HepG2 (cell line): ENCODE results near the gene DLEC1. TPM values are rescaled to one million over a fixed set of nuclear protein-coding genes. Genes with fewer than 3 reads are reported as not detected.

ENCODE experiments used
- AHR ChIP-seq: IDR thresholded peaks from 2 replicates; pipeline ENCODE4 v1.6.1; 2018; ENCODE audit warnings: missing genetic modification reagents, missing compliant biosample characterization
- FOSL2 ChIP-seq: sonication (generic); formaldehyde crosslinking; IDR thresholded peaks from 2 replicates; pipeline ENCODE4 v1.4.0; 2020; ENCODE audit warnings: missing genetic modification reagents
- FOXC1 ChIP-seq: sonication (generic); formaldehyde crosslinking; IDR thresholded peaks from 2 replicates; pipeline ENCODE4 v1.8.0; 2022; ENCODE audit warnings: mild to moderate bottlenecking, missing genetic modification reagents, borderline replicate concordance
- HES4 ChIP-seq: sonication (generic); formaldehyde crosslinking; IDR thresholded peaks from 2 replicates; pipeline ENCODE4 v1.9.0; 2021; ENCODE audit warnings: mild to moderate bottlenecking, missing genetic modification reagents, borderline replicate concordance
- NONO ChIP-seq, 2 experiments: fragments of 450-650 bp in 1 of 2; sonication (generic) in 1 of 2; formaldehyde crosslinking in 1 of 2; IDR thresholded peaks in 1 of 2; conservative IDR thresholded peaks in 1 of 2; 2 replicates each; pipeline versions ENCODE4 v1.6.1 to v1.8.0; 2017 to 2022; ENCODE audit warnings: mild to moderate bottlenecking in 1 of 2, missing genetic modification reagents in 1 of 2, moderate library complexity in 1 of 2
- NR3C1 ChIP-seq: sonication (generic); formaldehyde crosslinking; IDR thresholded peaks from 2 replicates; pipeline ENCODE4 v1.4.0; 2020; ENCODE audit warnings: missing genetic modification reagents
- POLR2A ChIP-seq, 2 experiments: IDR thresholded peaks; 2 replicates each; pipeline ENCODE4 v1.6.1; 2011; ENCODE audit warnings: low read depth in 2 of 2, low read length in 2 of 2, mild to moderate bottlenecking in 1 of 2, moderate library complexity in 1 of 2; ENCODE audit not compliant: insufficient read depth in 1 of 2
- POLR2G ChIP-seq: fragments of 200-400 bp; formaldehyde crosslinking; IDR thresholded peaks from 2 replicates; pipeline ENCODE4 v1.6.1; 2018; ENCODE audit warnings: mild to moderate bottlenecking, low read depth, low read length, moderate library complexity
- SMC3 ChIP-seq: IDR thresholded peaks from 2 replicates; pipeline ENCODE4 v1.6.1; 2011; ENCODE audit warnings: low read length, improper control_type of control experiment
- SOX13 ChIP-seq, 3 experiments: fragments of 450-650 bp in 1 of 3; sonication (generic) in 1 of 3; formaldehyde crosslinking in 1 of 3; IDR thresholded peaks in 2 of 3; conservative IDR thresholded peaks in 1 of 3; 2 replicates each; pipeline versions ENCODE4 v1.5.0 to v1.6.1; 2016 to 2020; ENCODE audit warnings: antibody characterized with exemption in 1 of 3, mild to moderate bottlenecking in 1 of 3, missing compliant biosample characterization in 1 of 3, missing genetic modification reagents in 1 of 3, moderate library complexity in 1 of 3
- TBX2 ChIP-seq: sonication (generic); formaldehyde crosslinking; IDR thresholded peaks from 2 replicates; pipeline ENCODE4 v1.5.0; 2020; ENCODE audit warnings: missing genetic modification reagents, mild to moderate bottlenecking, borderline replicate concordance
- TBX3 ChIP-seq: fragments of 450-650 bp; IDR thresholded peaks from 2 replicates; pipeline ENCODE4 v1.6.1; 2017; ENCODE audit warnings: antibody characterized with exemption, mild to moderate bottlenecking, inconsistent platforms, borderline replicate concordance
- TEAD3 ChIP-seq: optimal IDR thresholded peaks from 2 replicates; pipeline ENCODE3; 2016; ENCODE audit warnings: borderline replicate concordance
- TRIM24 ChIP-seq: sonication (generic); formaldehyde crosslinking; IDR thresholded peaks from 2 replicates; pipeline ENCODE4 v1.8.0; 2022; ENCODE audit warnings: mild to moderate bottlenecking, missing genetic modification reagents
- ZNF180 ChIP-seq: sonication (generic); formaldehyde crosslinking; IDR thresholded peaks from 2 replicates; pipeline ENCODE4 v1.4.0; 2020; ENCODE audit warnings: low read depth, missing genetic modification reagents, borderline replicate concordance
- ZNF256 ChIP-seq: sonication (generic); formaldehyde crosslinking; conservative IDR thresholded peaks from 2 replicates; pipeline ENCODE4 v1.4.0; 2020; ENCODE audit warnings: missing genetic modification reagents
- ZNF326 ChIP-seq: sonication (generic); formaldehyde crosslinking; IDR thresholded peaks from 2 replicates; pipeline ENCODE4 v1.4.0; 2020; ENCODE audit warnings: missing genetic modification reagents, borderline replicate concordance
- ZNF33A ChIP-seq: sonication (generic); formaldehyde crosslinking; IDR thresholded peaks from 2 replicates; pipeline ENCODE4 v1.5.1; 2020; ENCODE audit warnings: missing genetic modification reagents, mild to moderate bottlenecking, moderate library complexity, borderline replicate concordance
- ZNF558 ChIP-seq: sonication (generic); formaldehyde crosslinking; IDR thresholded peaks from 2 replicates; pipeline ENCODE4 v1.9.0; 2022; ENCODE audit warnings: mild to moderate bottlenecking, missing genetic modification reagents, borderline replicate concordance
- ZNF605 ChIP-seq: sonication (generic); formaldehyde crosslinking; IDR thresholded peaks from 2 replicates; pipeline ENCODE4 v1.8.0; 2022; ENCODE audit warnings: mild to moderate bottlenecking, missing genetic modification reagents
- ZNF678 ChIP-seq: sonication (generic); formaldehyde crosslinking; IDR thresholded peaks from 2 replicates; pipeline ENCODE4 v1.4.0; 2020; ENCODE audit warnings: mild to moderate bottlenecking, missing genetic modification reagents
- ZNF7 ChIP-seq: IDR thresholded peaks from 2 replicates; pipeline ENCODE4 v1.6.1; 2016; ENCODE audit warnings: missing biosample characterization, missing genetic modification reagents
- polyA plus RNA-seq, 8 experiments: library from polyadenylated mRNA; depleted of rRNA in 3 of 8; stranded (reverse) in 7 of 8; unstranded in 1 of 8; fragments of >200 nt; fragmentation: Illumina TruSeq in 4 of 8; extraction: Trizol in 4 of 8; gene quantifications; 2 replicates each; pipeline versions ENCODE4 v1.2.1 to v1.2.3, GENCODE V29; 2011 to 2016; ENCODE audit warnings: low read depth in 4 of 8, missing spikeins in 1 of 8, mixed read lengths in 1 of 8; ENCODE audit not compliant: insufficient read depth in 1 of 8
- total RNA-seq, 5 experiments: library from RNA; depleted of rRNA; stranded (reverse); fragments of >200 nt; fragmentation: Illumina TruSeq; extraction: Trizol; gene quantifications; 2 replicates each; pipeline ENCODE4 v1.2.3, GENCODE V29; 2016; ENCODE audit warnings: low read depth in 1 of 5
- TF ChIP-seq, protein P1 (sequence below): IDR thresholded peaks from 2 replicates; pipeline ENCODE4 v1.6.1; 2016; ENCODE audit warnings: missing compliant biosample characterization, missing genetic modification reagents, borderline replicate concordance
- TF ChIP-seq, protein P2 (sequence below): sonication (generic); formaldehyde crosslinking; IDR thresholded peaks from 2 replicates; pipeline ENCODE4 v1.8.0; 2022; ENCODE audit warnings: missing genetic modification reagents, mild to moderate bottlenecking, inconsistent platforms, borderline replicate concordance
- TF ChIP-seq, protein P3 (sequence below): sonication (generic); formaldehyde crosslinking; IDR thresholded peaks from 2 replicates; pipeline ENCODE4 v1.4.0; 2020; ENCODE audit warnings: missing genetic modification reagents

The DLEC1 gene
- total and polyA plus RNA-seq, 2 of the 13 experiments (the other 11 are each of a cell fraction or from before 2014, with no cell fraction given), result 0.09 TPM; not detected in 1

DNA sequence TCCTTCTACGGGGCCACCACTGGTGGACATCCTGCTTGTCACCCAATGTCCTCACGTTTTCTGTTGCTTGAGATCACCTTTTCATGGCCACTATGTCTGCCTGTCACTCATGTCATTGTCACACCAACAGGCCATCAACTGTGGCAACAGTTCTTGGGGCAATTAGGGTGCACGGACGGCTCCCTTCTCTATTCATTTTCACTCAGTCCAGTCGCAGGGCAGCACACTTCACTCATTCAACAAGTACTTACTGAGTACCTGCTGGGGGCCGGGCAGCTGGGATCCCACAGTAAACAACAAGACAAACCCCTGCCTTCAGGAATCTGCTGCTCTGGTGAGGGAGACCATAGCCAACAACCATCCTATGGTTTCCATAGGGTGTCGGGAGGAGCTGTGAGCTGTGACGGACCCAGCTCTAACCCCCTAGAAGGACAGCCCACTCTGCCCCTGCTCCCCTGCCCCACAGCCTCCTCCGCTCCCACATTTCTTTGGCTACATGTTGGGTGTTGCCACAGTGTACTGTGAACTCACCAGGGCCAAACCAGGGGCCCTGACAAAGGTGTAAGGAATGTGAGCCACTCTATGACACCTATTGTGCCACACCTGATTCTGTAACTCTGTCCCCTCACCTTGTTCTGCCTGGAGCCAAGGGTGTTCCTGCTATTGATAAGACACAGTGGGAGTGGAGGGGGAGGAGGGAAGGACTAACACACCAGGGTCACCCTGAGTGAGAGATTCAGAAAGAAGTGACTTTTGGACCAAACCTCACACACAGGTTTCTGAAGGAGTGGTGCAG, 46.5 kb upstream of the DLEC1 start (continued):
- TF ChIP-seq, protein P1, sequence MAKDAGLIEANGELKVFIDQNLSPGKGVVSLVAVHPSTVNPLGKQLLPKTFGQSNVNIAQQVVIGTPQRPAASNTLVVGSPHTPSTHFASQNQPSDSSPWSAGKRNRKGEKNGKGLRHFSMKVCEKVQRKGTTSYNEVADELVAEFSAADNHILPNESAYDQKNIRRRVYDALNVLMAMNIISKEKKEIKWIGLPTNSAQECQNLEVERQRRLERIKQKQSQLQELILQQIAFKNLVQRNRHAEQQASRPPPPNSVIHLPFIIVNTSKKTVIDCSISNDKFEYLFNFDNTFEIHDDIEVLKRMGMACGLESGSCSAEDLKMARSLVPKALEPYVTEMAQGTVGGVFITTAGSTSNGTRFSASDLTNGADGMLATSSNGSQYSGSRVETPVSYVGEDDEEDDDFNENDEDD, result no peak
- TF ChIP-seq ZNF33A (CRISPR knock-in tag), result no peak
- TF ChIP-seq FOSL2 (CRISPR knock-in tag), result 0 out of 2 replicates have a peak, but pooled peaks have one; percentile 25
- no peak for TF ChIP-seq ZNF558
- no peak for TF ChIP-seq ZNF256 (CRISPR knock-in tag)
- TF ChIP-seq TEAD3 (CRISPR knock-in tag), result peak; percentile 38
- no peak for TF ChIP-seq ZNF7 (CRISPR knock-in tag)
- no peak for TF ChIP-seq NONO (IDR thresholded peaks at IDR 0.05)
- peak; percentile 37; the same call in 1 of the 2 replicates for TF ChIP-seq NONO (CRISPR knock-in tag; conservative IDR thresholded peaks at IDR 0.05)
- TF ChIP-seq POLR2G, result no peak
- TF ChIP-seq, protein P2, sequence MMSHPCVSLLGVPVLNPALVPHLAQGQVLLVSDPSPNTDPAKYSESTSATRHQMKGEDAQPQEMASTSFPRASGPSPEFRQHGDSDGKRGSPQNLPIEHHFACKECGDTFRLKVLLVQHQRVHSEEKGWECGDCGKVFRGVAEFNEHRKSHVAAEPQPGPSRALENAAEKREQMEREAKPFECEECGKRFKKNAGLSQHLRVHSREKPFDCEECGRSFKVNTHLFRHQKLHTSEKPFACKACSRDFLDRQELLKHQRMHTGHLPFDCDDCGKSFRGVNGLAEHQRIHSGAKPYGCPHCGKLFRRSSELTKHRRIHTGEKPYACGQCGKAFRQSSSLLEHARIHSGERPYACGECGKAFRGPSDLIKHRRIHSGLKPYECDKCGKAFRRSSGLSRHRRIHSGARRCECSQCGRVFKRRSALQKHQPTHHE (CRISPR knock-in tag), result no peak
- TF ChIP-seq HES4 (CRISPR knock-in tag), result no peak
- TF ChIP-seq SOX13 (IDR thresholded peaks at IDR 0.05), result no peak
- peak in 1 of 2 experiments; percentile 18; a peak in 1 of 4 replicates for TF ChIP-seq SOX13 (CRISPR knock-in tag; conservative IDR thresholded peaks at IDR 0.05 in 1 of 2, IDR thresholded peaks at IDR 0.05 in 1 of 2)
- no peak for TF ChIP-seq SMC3
- TF ChIP-seq, protein P3, sequence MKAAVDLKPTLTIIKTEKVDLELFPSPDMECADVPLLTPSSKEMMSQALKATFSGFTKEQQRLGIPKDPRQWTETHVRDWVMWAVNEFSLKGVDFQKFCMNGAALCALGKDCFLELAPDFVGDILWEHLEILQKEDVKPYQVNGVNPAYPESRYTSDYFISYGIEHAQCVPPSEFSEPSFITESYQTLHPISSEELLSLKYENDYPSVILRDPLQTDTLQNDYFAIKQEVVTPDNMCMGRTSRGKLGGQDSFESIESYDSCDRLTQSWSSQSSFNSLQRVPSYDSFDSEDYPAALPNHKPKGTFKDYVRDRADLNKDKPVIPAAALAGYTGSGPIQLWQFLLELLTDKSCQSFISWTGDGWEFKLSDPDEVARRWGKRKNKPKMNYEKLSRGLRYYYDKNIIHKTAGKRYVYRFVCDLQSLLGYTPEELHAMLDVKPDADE (CRISPR knock-in tag), result no peak
- TF ChIP-seq ZNF605 (CRISPR knock-in tag), result 0 out of 2 replicates have a peak, but pooled peaks have one; percentile 35
- TF ChIP-seq ZNF326, result no peak
- no peak for TF ChIP-seq FOXC1 (CRISPR knock-in tag)
- no peak for TF ChIP-seq NR3C1 (CRISPR knock-in tag)
- peak; percentile 38; the same call in 1 of the 2 replicates for TF ChIP-seq TBX2
- no peak for TF ChIP-seq POLR2A (IDR thresholded peaks at IDR 0.05; ENCODE audit: insufficient read depth in 1 of 2, low read depth in 2 of 2, low read length in 2 of 2)
- TF ChIP-seq ZNF678 (CRISPR knock-in tag), result no peak
- no peak for TF ChIP-seq ZNF180 (CRISPR knock-in tag)
- no peak for TF ChIP-seq TRIM24 (CRISPR knock-in tag)
- TF ChIP-seq TBX3, result 0 out of 2 replicates have a peak, but pooled peaks have one; percentile 13
- TF ChIP-seq AHR (CRISPR knock-in tag), result no peak
